Mammary epithelial cell (primary cell): Measurements from ENCODE around the gene ZNF879.

Experiments used
- CTCF ChIP-seq, 2 donors: IDR thresholded peaks in 1 of 2; conservative IDR thresholded peaks in 1 of 2; 2 replicates each; pipeline ENCODE4 v1.5.1; 2011 to 2012; ENCODE audit warnings: inconsistent platforms in 2 of 2, low read length in 2 of 2, mild to moderate bottlenecking in 2 of 2, control low read depth in 1 of 2, low read depth in 1 of 2; ENCODE audit not compliant: insufficient read depth in 1 of 2; ENCODE audit errors: extremely low read depth in 1 of 2
- EZH2 ChIP-seq: IDR thresholded peaks from 2 replicates; pipeline ENCODE4 v1.6.1; 2012; ENCODE audit warnings: low read length, inconsistent platforms, borderline replicate concordance

- TF ChIP-seq CTCF (conservative IDR thresholded peaks at IDR 0.05 in 1 of 2, IDR thresholded peaks at IDR 0.05 in 1 of 2; ENCODE audit: extremely low read depth in 1 of 2, insufficient read depth in 1 of 2, low read depth in 1 of 2, low read length in 2 of 2): no peak
- no peak for TF ChIP-seq EZH2
These were observed 33.1 kb upstream of the ZNF879 start for GRCh38 chr5:178990491-178990890.
